GM21825 (cell line): Measurements from ENCODE around the gene CPEB4.
A peak's percentile ranks its signal among the peaks of the same experiment; 100 is the strongest.

Experiments used
- ATAC-seq: cut with Tn5 transposase; IDR thresholded peaks from one replicate; pipeline ENCODE4 v1.9.1; 2021; ENCODE audit warnings: mild to moderate bottlenecking, moderate library complexity; ENCODE audit not compliant: unreplicated experiment

Gene CPEB4

DNA sequence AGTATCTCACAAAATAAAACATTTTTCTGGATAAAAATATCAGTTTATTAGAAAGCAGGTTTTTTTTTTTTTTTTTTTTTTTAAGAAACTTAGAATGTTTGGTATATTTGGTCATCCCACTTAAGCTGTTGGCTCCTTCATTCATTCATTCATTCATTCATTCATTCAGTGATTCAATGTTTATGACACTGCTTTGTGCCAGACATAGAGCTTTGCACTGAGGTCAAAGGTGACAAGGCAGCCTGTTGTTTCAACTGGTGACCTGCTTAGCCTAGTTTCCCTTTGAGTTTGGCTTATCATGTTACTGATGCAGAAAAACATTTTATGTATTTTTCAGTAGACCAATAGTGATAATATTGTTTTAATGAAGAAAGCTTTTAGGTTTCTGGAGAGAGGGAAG lies 23.5 kb downstream of the CPEB4 start:
- ATAC-seq, result no peak

GRCh38 chr5:173913686-173914321 lies 25.7 kb downstream of the CPEB4 start:
- ATAC-seq, result no peak

DNA sequence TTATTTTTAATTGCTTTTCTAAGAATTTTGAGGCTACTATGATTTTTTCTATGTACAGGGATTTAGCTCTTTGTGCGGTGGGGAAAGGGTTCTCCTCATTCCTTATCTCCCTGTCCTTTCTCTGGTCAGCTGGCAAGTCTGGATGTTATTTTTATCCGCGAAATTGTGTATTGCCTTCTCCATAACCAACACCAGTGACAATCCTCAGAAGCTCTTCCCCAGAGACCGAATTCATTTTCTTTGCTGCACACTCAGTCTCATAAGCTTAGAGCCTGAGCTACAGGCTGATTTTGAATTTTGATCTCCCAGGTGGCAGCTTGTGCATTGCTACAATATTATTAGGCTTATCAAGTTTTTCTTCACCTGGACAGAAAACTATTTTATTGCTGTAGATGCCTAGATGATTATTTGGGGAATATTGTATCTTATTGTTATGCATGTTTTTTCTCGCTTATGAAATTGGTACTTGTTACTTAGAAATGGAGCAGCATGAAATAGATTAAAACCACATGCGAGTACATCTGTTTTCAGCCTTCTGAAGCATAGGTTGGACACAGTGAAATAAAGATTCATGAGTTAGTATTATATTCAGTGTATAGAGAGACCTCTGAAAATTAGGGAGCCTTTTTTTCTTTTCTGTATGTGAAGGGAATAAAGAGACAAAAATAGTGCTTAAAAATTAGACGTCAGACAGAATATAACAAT lies 27.3 kb downstream of the CPEB4 start:
- no peak for ATAC-seq

DNA sequence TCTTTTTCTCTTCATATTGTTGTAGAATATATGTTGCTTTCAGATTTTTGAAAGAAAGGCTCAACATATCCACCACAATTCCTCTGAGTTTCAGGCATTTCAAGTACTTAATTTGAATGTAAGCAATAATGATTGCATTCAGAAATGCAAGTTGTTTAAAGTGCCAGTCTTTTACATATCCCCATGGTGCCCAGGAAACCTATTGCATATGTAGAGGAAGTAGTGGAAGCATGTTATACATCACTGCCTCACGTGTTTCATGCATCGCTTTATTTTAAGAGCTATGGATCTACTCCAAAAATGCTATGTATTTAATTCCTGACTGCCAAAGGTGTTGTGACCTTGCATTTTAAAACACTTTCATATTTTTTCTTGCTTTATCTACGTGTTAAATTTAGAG lies 28.1 kb downstream of the CPEB4 start:
- ATAC-seq, result no peak

- ATAC-seq, result peak; percentile 90
Observed at GRCh38 chr5:173917788-173918786, 29.9 kb downstream of the CPEB4 start.

DNA sequence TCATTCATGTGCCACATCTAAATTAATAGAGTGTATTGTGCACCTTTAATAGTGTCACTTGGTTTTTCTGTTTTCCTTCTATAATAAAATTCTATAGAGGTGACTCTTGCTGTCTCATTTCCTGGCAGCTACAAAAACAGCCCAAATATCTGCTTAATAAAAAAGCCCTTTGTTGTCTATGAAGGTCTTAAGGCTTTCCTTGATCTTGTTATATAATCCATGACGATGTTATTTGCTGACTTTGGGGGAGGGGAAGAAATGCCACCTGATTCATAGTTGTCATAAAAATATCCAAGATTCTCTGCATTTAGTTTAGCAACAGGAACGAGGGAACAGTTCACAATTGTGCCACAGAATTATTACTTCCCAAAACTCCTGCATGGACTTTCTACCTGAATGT lies 31.3 kb downstream of the CPEB4 start:
- no peak for ATAC-seq

DNA sequence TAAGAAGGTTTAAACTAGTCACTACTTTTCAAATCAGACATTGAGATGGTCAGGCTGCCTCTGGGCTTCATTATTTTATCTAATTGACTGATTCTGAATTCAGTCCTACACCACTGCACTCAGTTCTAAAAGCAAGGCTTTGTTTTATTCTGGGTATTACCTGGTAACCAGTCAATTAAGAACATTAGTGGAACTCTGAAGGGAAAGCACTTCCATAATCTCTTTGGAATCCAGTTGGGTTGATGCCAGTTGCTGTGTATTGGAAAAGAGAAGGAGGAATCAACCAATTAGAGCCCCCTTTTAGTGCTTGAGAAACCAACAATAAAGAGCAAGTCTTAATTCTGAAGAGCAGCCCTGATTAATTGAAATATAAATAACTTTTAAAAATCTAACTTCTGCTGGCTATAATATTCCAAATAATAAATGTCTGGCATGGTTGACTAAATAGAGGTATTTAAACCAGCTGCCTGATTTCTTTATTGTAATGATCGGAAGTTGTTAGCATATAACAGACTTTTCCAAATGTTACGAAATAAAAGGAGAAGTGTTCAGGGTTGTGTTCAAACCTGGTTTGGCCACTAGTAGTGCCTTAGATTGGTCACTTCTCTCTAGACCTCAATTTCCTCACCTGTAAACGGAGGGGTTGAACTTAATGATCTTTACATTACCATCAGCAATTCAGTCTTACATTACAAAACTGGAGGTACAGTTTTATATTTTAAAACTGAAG lies 32.0 kb downstream of the CPEB4 start:
- ATAC-seq, result no peak

DNA sequence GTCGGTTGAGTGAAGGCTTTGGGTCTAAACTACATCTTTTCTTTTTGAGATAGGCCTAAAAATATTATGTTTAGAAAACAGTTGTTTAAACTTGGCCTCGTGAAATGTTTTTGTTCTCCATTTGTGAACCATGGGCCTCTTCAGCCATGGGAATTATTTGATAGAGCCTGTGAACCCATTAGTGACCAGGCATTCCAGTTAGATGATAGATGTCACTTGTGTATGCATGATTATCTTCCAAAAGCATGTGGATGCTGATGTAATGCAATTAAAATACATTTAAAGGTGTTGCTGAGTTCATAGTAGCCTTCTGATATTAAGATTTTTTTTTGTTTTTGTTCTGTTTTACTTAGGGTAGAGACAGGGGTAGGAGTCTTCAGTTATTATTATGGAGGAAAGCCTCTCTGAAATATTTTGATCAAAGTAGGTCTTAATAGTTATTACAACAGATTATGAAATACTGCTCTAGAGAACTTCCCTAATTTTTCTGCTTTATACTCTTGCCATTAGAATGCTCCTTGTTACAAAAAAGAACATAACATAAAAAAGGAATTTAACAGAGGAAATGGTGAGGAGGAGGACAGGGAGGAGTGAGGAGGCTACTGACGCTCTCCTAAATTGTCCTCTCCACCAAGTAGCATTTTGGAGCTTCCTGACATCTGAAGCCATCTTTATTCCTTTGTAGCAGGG lies 32.9 kb downstream of the CPEB4 start:
- no peak for ATAC-seq

DNA sequence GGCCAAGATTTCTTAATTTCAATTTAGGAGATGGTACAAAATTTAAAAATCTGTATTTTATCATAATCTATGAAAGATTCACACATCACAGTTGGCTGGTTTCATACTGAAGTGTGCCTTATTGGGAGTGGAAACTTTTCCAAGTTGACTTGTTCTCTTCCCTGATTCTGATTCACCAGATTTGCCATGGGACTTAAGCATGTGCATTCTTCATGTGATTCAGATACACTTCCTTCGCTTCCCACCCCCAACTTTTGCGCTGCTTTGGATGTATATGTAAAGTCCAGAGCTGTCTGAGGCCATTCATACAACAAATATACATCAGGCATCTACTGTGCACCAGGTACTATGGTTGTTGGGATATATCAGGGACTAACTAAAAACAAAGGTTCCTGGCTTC lies 34.4 kb downstream of the CPEB4 start:
- ATAC-seq, result no peak

GRCh38 chr5:173923218-173924095 lies 35.3 kb downstream of the CPEB4 start:
- ATAC-seq, result no peak

DNA sequence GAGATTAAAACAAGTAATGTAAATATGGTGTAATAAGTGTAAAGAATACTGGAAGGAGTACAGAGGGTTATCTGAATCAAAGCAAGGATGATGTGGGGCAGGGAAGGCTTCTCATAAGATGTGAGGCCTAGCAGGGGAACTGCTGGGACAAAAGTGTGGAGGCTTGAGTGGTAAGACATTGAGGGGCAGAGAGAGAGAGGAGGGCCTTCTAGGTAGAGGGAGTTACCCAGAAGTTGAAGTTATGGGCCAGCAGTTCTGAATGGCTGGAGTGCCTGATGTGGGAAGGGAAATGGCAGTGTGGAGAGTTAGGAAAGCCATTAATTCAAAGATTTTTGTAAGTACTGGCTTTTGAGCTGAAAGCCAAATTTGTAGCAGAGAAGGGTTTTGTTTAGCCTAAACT lies 36.8 kb downstream of the CPEB4 start:
- ATAC-seq, result no peak

- ATAC-seq, result no peak
Observed at GRCh38 chr5:173925449-173926071, 37.4 kb downstream of the CPEB4 start.

- ATAC-seq, result no peak
Observed at GRCh38 chr5:173926359-173926758, 38.2 kb downstream of the CPEB4 start.

GRCh38 chr5:173928871-173929574 lies 40.9 kb downstream of the CPEB4 start:
- no peak for ATAC-seq

- no peak for ATAC-seq
Observed at GRCh38 chr5:173932695-173933139, 44.6 kb downstream of the CPEB4 start.

DNA sequence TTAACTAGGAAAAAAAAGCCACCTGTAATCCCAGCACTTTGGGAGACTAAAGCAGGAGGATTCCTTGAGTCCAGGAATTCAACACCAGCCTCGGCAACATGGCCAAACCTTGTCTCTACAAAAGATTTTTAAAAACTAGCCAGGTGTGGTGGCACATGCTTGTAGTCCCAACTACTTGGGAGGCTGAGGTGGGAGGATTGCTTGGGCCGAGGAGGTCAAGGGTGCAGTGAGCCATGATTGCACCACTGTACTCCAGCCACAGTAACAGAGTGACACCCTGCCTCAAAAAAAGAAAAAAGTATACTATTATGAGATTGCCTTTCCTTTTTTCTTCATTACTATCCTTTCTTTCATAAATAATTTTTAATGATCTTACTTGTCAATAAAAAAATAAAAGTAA lies 45.8 kb downstream of the CPEB4 start:
- no peak for ATAC-seq

GRCh38 chr5:173935396-173935795 lies 47.2 kb downstream of the CPEB4 start:
- ATAC-seq, result no peak

GRCh38 chr5:173940269-173940668 lies 52.1 kb downstream of the CPEB4 start:
- no peak for ATAC-seq
